DOHH2 (cell line): ENCODE measurements around the gene TGFB2.

Source experiments
- H3F3A ChIP-seq: fragments of 200-600 bp; sonication (generic), shearing (Covaris generic); 2 replicates; pipeline ENCODE4 v1.6.0; 2016; ENCODE audit warnings: antibody characterized with exemption, mild to moderate bottlenecking; ENCODE audit not compliant: control insufficient read depth, insufficient read depth
- H3K27ac ChIP-seq: fragments of 200-600 bp; sonication (generic); 2 replicates; pipeline ENCODE4 v1.5.1; 2014; ENCODE audit warnings: low read depth, mild to moderate bottlenecking, low read length, moderate library complexity
- H3K27me3 ChIP-seq: fragments of 200-600 bp; sonication (generic); 2 replicates; pipeline ENCODE4 v1.6.1; 2014; ENCODE audit warnings: mild to moderate bottlenecking, low read length, mixed read lengths; ENCODE audit not compliant: control insufficient read depth
- H3K36me3 ChIP-seq: fragments of 200-600 bp; sonication (generic); 2 replicates; pipeline ENCODE4 v1.6.1; 2014; ENCODE audit warnings: mild to moderate bottlenecking, low read length, moderate library complexity, mixed read lengths; ENCODE audit not compliant: control insufficient read depth
- H3K4me1 ChIP-seq: fragments of 200-600 bp; sonication (generic); 2 replicates; pipeline ENCODE4 v1.6.1; 2014; ENCODE audit warnings: mild to moderate bottlenecking, low read length, mixed read lengths; ENCODE audit not compliant: control insufficient read depth
- H3K4me2 ChIP-seq: fragments of 200-600 bp; sonication (generic); 2 replicates; pipeline ENCODE4 v1.6.0; 2014; ENCODE audit warnings: mild to moderate bottlenecking, low read length, moderate library complexity
- H3K4me3 ChIP-seq: fragments of 200-600 bp; sonication (generic); 2 replicates; pipeline ENCODE4 v1.5.1; 2014; ENCODE audit warnings: mild to moderate bottlenecking, low read length, mixed read lengths
- H3K79me2 ChIP-seq: fragments of 200-600 bp; sonication (generic); 2 replicates; pipeline ENCODE4 v1.6.1; 2014; ENCODE audit warnings: mild to moderate bottlenecking, low read length, mixed read lengths; ENCODE audit not compliant: control insufficient read depth
- H3K9me2 ChIP-seq: fragments of 200-600 bp; sonication (generic); replicated peaks from 2 replicates; pipeline ENCODE4 v1.6.1; 2014; ENCODE audit warnings: mild to moderate bottlenecking, low read length, mixed read lengths; ENCODE audit not compliant: control insufficient read depth
- H3K9me3 ChIP-seq: fragments of 200-600 bp; sonication (generic); 2 replicates; pipeline ENCODE4 v1.6.1; 2014; ENCODE audit warnings: antibody characterized with exemption, low read length, mixed read lengths; ENCODE audit not compliant: control insufficient read depth, insufficient read depth
- H4K20me1 ChIP-seq: fragments of 200-600 bp; sonication (generic); 2 replicates; pipeline ENCODE4 v1.6.0; 2014; ENCODE audit warnings: low read depth, mild to moderate bottlenecking, antibody characterized with exemption, low read length, moderate library complexity; ENCODE audit not compliant: control insufficient read depth, insufficient read depth
- CTCF ChIP-seq: fragments of 200-600 bp; sonication (generic); IDR thresholded peaks from one replicate; pipeline ENCODE4 v1.5.1; 2014; ENCODE audit warnings: antibody characterized with exemption, mild to moderate bottlenecking, low read depth, low read length; ENCODE audit not compliant: poor library complexity, severe bottlenecking
- EZH2phosphoT487 ChIP-seq: fragments of 200-600 bp; sonication (generic); IDR thresholded peaks from 2 replicates; pipeline ENCODE4 v1.6.1; 2017; ENCODE audit warnings: borderline replicate concordance, mild to moderate bottlenecking, antibody characterized with exemption, low read length, moderate library complexity, mixed read lengths

TGFB2 gene

GRCh38 chr1:218367118-218367517 lies 22.0 kb downstream of the TGFB2 start:
- H3K27ac ChIP-seq, result no peak overlapping the region
- no peaks in the 10 kb centered on the region for H3K9me3 ChIP-seq
- H3K4me3 ChIP-seq, result no peak overlapping the region
- TF ChIP-seq EZH2phosphoT487 (no peak), CTCF (no peak)
- H3F3A ChIP-seq, result no peaks in the 10 kb centered on the region
- no peak overlapping the region for H3K4me2 ChIP-seq
- H3K36me3 ChIP-seq, result no peaks in the 10 kb centered on the region
- no peaks in the 10 kb centered on the region for H3K27me3 ChIP-seq
- no peaks in the 10 kb centered on the region for H3K79me2 ChIP-seq
- no peaks in the 10 kb centered on the region for H3K4me1 ChIP-seq
- H3K9me2 ChIP-seq, result no peaks in the 10 kb centered on the region
- H4K20me1 ChIP-seq, result no peaks in the 10 kb centered on the region

- Histone ChIP-seq H3K4me3 (no peak overlapping the region), H3F3A (no peaks in the 10 kb centered on the region), H4K20me1 (no peaks in the 10 kb centered on the region), H3K36me3 (no peaks in the 10 kb centered on the region), H3K4me1 (no peaks in the 10 kb centered on the region), H3K4me2 (no peak overlapping the region), H3K79me2 (no peaks in the 10 kb centered on the region), H3K9me3 (no peaks in the 10 kb centered on the region), H3K27ac (no peak overlapping the region), H3K9me2 (no peaks in the 10 kb centered on the region), H3K27me3 (no peaks in the 10 kb centered on the region)
- TF ChIP-seq EZH2phosphoT487, result no peak
Measured at GRCh38 chr1:218368686-218369085, 23.6 kb downstream of the TGFB2 start.

- Histone ChIP-seq H3K4me3 (no peak overlapping the region), H3K4me2 (no peak overlapping the region), H3F3A (no peaks in the 10 kb centered on the region), H3K36me3 (no peaks in the 10 kb centered on the region), H3K79me2 (no peaks in the 10 kb centered on the region), H3K27me3 (no peaks in the 10 kb centered on the region), H3K4me1 (no peaks in the 10 kb centered on the region), H3K9me3 (no peaks in the 10 kb centered on the region), H4K20me1 (no peaks in the 10 kb centered on the region), H3K27ac (no peak overlapping the region), H3K9me2 (no peaks in the 10 kb centered on the region)
- TF ChIP-seq EZH2phosphoT487, result no peak
- TF ChIP-seq CTCF, result no peak
Measured at GRCh38 chr1:218369688-218370511, 24.8 kb downstream of the TGFB2 start.

GRCh38 chr1:218371927-218372672 lies 27.0 kb downstream of the TGFB2 start:
- no peaks in the 10 kb centered on the region for H3K27me3 ChIP-seq
- H3F3A ChIP-seq, result no peaks in the 10 kb centered on the region
- no peak overlapping the region for H3K4me2 ChIP-seq
- no peaks in the 10 kb centered on the region for H3K9me3 ChIP-seq
- no peaks in the 10 kb centered on the region for H4K20me1 ChIP-seq
- no peaks in the 10 kb centered on the region for H3K79me2 ChIP-seq
- no peak overlapping the region for H3K4me3 ChIP-seq
- TF ChIP-seq EZH2phosphoT487, result no peak
- TF ChIP-seq CTCF, result no peak
- H3K36me3 ChIP-seq, result no peaks in the 10 kb centered on the region
- no peaks in the 10 kb centered on the region for H3K4me1 ChIP-seq
- no peaks in the 10 kb centered on the region for H3K9me2 ChIP-seq
- H3K27ac ChIP-seq, result no peak overlapping the region
